ENCODE data around the gene ICAM3. TPM values are rescaled to one million over a fixed set of nuclear protein-coding genes. Genes with fewer than 3 reads are reported as not detected.

ICAM3 gene
- polyA plus RNA-seq, 1 of the 3 experiments (the other 2 are of a cell fraction), result 15.6 TPM

DNA sequence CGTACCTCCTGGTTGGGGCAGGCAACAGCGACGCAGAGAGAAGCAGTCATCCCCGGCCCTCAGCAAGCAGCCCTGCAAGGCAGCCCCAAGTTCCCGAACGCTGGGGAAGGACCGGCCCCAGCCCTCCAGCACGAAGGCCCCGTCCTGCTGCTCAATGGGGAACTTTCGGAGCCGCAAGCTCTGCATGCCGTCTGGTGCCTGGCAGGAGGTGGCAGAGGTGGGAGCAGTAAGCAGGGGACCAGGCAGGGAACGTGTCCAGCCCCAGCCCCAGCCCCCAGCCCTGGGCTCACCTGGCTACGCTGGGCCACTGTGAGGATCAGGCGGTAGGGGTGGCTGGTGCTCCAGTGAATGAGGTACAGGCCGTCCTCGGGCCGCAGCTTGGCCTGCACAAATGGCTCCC lies 22.8 kb upstream of the ICAM3 start:
- Histone ChIP-seq H3K27me3 (ENCODE audit: insufficient read depth) (no peaks in the 10 kb centered on the region), H3K9me2 (no peaks in the 10 kb centered on the region), H3K27ac (ENCODE audit: low read depth in 2 of 2, low read length in 1 of 2) (no peak overlapping the region), H3K79me2 (ENCODE audit: insufficient read depth) (no peaks in the 10 kb centered on the region), H2AFZ (ENCODE audit: low read depth) (no peak overlapping the region), H3K4me1 (ENCODE audit: control insufficient read depth in 1 of 2, insufficient read depth in 2 of 2, low read depth in 1 of 2, low read length in 1 of 2) (no peaks in the 10 kb centered on the region), H3K9ac (no peak overlapping the region), H3F3A (replicated peaks; ENCODE audit: insufficient read depth) (no peaks in the 10 kb centered on the region), H3K9me3 (no peaks in the 10 kb centered on the region), H3K36me3 (replicated peaks in 1 of 2; ENCODE audit: control insufficient read depth in 1 of 2, insufficient read depth in 2 of 2, low read length in 1 of 2) (peaks cover 6 to 24% of the 10 kb centered on the region in 2 experiments), H3K4me3 (ENCODE audit: low read depth in 2 of 2, low read length in 1 of 2) (no peak overlapping the region), H3K4me2 (no peak overlapping the region), H4K20me1 (ENCODE audit: insufficient read depth) (no peaks in the 10 kb centered on the region)
- 89% methylated on average over 8 of the region's 18 CpGs for WGBS (ENCODE audit: low lambda C conversion rate)
- DNase-seq, result no peak
- ChIA-PET CTCF (interaction anchor here (0.8 to 1.1 kb wide), 3 partner anchors 26 to 93 kb away, joined by 3 read pairs; no protein-coding TSS in a partner anchor), POLR2A (no interaction called here)
- TF ChIP-seq TCF12 (IDR thresholded peaks at IDR 0.05), result no peak
- TF ChIP-seq RAD21 (IDR thresholded peaks at IDR 0.05; ENCODE audit: low read length), result no peak
- TF ChIP-seq FOSL2 (IDR thresholded peaks at IDR 0.05; ENCODE audit: borderline replicate concordance, low read depth), result no peak
- TF ChIP-seq TEAD4 (IDR thresholded peaks at IDR 0.05; ENCODE audit: borderline replicate concordance, insufficient read depth), result no peak
- TF ChIP-seq YY1 (IDR thresholded peaks at IDR 0.05; ENCODE audit: low read depth), result no peak
- TF ChIP-seq MAX (IDR thresholded peaks at IDR 0.05; ENCODE audit: low read depth), result no peak
- no peak for TF ChIP-seq CHD2 (IDR thresholded peaks at IDR 0.05; ENCODE audit: low read length, partially characterized antibody)
- TF ChIP-seq TAF1 (IDR thresholded peaks at IDR 0.05; ENCODE audit: borderline replicate concordance, low read depth, low read length), result no peak
- TF ChIP-seq RXRA (IDR thresholded peaks at IDR 0.05; ENCODE audit: borderline replicate concordance, low read depth), result no peak
- no peak for TF ChIP-seq SMC3 (IDR thresholded peaks at IDR 0.05; ENCODE audit: low read depth, low read length)
- no peak for TF ChIP-seq FOXM1 (IDR thresholded peaks at IDR 0.05; ENCODE audit: low read depth)
- TF ChIP-seq ELF1 (IDR thresholded peaks at IDR 0.05), result no peak

- no peak overlapping the region for H3K9ac ChIP-seq
- ChIA-PET CTCF (interaction anchor here (0.8 to 1.2 kb wide), 3 partner anchors 55 to 103 kb away, joined by 3 read pairs; no protein-coding TSS in a partner anchor), POLR2A (no interaction called here)
- DNase-seq, result no peak
- H3K4me1 ChIP-seq (ENCODE audit: control insufficient read depth in 1 of 2, insufficient read depth in 2 of 2, low read depth in 1 of 2, low read length in 1 of 2), result no peaks in the 10 kb centered on the region
- no peaks in the 10 kb centered on the region for H3K79me2 ChIP-seq (ENCODE audit: insufficient read depth)
- no peak overlapping the region for H2AFZ ChIP-seq (ENCODE audit: low read depth)
- no peak overlapping the region for H3K27ac ChIP-seq (ENCODE audit: low read depth in 2 of 2, low read length in 1 of 2)
- H3K36me3 ChIP-seq (replicated peaks in 1 of 2; ENCODE audit: control insufficient read depth in 1 of 2, insufficient read depth in 2 of 2, low read length in 1 of 2), result peaks cover 6 to 24% of the 10 kb centered on the region in 2 experiments
- TF ChIP-seq, protein P1, sequence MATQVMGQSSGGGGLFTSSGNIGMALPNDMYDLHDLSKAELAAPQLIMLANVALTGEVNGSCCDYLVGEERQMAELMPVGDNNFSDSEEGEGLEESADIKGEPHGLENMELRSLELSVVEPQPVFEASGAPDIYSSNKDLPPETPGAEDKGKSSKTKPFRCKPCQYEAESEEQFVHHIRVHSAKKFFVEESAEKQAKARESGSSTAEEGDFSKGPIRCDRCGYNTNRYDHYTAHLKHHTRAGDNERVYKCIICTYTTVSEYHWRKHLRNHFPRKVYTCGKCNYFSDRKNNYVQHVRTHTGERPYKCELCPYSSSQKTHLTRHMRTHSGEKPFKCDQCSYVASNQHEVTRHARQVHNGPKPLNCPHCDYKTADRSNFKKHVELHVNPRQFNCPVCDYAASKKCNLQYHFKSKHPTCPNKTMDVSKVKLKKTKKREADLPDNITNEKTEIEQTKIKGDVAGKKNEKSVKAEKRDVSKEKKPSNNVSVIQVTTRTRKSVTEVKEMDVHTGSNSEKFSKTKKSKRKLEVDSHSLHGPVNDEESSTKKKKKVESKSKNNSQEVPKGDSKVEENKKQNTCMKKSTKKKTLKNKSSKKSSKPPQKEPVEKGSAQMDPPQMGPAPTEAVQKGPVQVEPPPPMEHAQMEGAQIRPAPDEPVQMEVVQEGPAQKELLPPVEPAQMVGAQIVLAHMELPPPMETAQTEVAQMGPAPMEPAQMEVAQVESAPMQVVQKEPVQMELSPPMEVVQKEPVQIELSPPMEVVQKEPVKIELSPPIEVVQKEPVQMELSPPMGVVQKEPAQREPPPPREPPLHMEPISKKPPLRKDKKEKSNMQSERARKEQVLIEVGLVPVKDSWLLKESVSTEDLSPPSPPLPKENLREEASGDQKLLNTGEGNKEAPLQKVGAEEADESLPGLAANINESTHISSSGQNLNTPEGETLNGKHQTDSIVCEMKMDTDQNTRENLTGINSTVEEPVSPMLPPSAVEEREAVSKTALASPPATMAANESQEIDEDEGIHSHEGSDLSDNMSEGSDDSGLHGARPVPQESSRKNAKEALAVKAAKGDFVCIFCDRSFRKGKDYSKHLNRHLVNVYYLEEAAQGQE (IDR thresholded peaks at IDR 0.05; ENCODE audit: low read depth, low read length), result no peak
- TF ChIP-seq, protein P2, sequence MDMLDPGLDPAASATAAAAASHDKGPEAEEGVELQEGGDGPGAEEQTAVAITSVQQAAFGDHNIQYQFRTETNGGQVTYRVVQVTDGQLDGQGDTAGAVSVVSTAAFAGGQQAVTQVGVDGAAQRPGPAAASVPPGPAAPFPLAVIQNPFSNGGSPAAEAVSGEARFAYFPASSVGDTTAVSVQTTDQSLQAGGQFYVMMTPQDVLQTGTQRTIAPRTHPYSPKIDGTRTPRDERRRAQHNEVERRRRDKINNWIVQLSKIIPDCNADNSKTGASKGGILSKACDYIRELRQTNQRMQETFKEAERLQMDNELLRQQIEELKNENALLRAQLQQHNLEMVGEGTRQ (IDR thresholded peaks at IDR 0.05; ENCODE audit: borderline replicate concordance, low read depth, low read length), result no peak
- TF ChIP-seq RAD21 (IDR thresholded peaks at IDR 0.05; ENCODE audit: low read length) (no peak), TAF1 (IDR thresholded peaks at IDR 0.05; ENCODE audit: borderline replicate concordance, low read depth, low read length) (no peak), MEF2A (IDR thresholded peaks at IDR 0.05; ENCODE audit: borderline replicate concordance, low read depth) (no peak), GATA2 (CRISPR knock-in tag; IDR thresholded peaks at IDR 0.05) (no peak), ELF1 (IDR thresholded peaks at IDR 0.05) (no peak), FOSL2 (IDR thresholded peaks at IDR 0.05; ENCODE audit: borderline replicate concordance, low read depth) (no peak)
- no peaks in the 10 kb centered on the region for H3K9me2 ChIP-seq
- 88% methylated on average over 16 of the region's 16 CpGs for WGBS (ENCODE audit: low lambda C conversion rate)
- H3K4me3 ChIP-seq (ENCODE audit: low read depth in 2 of 2, low read length in 1 of 2), result no peak overlapping the region
- no peaks in the 10 kb centered on the region for H3K9me3 ChIP-seq
- no peaks in the 10 kb centered on the region for H3F3A ChIP-seq (replicated peaks; ENCODE audit: insufficient read depth)
- no peaks in the 10 kb centered on the region for H3K27me3 ChIP-seq (ENCODE audit: insufficient read depth)
- no peaks in the 10 kb centered on the region for H4K20me1 ChIP-seq (ENCODE audit: insufficient read depth)
- no peak overlapping the region for H3K4me2 ChIP-seq
Observed at GRCh38 chr19:10361569-10362011, 22.2 kb upstream of the ICAM3 start.
